WTC11 (cell line): ENCODE measurements around the gene NOM1. TPM values are rescaled to one million over a fixed set of nuclear protein-coding genes. Genes with fewer than 3 reads are reported as not detected.

ENCODE experiments used
- ATAC-seq: fragments of 200-7000 bp; cut with Tn5 transposase; 2 replicates; pipeline ENCODE4 v1.10.0; 2021; ENCODE audit warnings: mild to moderate bottlenecking, moderate library complexity
- CTCF ChIA-PET: fragments of 300-600 bp; sonication (Branson Sonifier 250); formaldehyde crosslinking; loops from one replicate; lab custom pipeline; 2021; ENCODE audit warnings: antibody characterized with exemption; lab: Charles Lee
- POLR2A ChIA-PET: fragments of 350-600 bp; sonication (Branson Sonifier 250); formaldehyde crosslinking; loops from one replicate; lab custom pipeline; 2021; ENCODE audit warnings: antibody characterized with exemption; lab: Charles Lee
- DNase-seq: peaks from one replicate; pipeline ENCODE4 v3.0.0; 2021; ENCODE audit warnings: low spot score
- H3K27ac Mint-ChIP-seq: 2 replicates; pipeline ENCODE4 v1.8.0; 2021; ENCODE audit warnings: mixed read lengths
- H3K27me3 Mint-ChIP-seq: 2 replicates; pipeline ENCODE4 v1.8.0; 2021; ENCODE audit warnings: low read depth, mild to moderate bottlenecking, moderate library complexity, mixed read lengths
- H3K36me3 Mint-ChIP-seq: 2 replicates; pipeline ENCODE4 v1.8.0; 2021; ENCODE audit warnings: mixed read lengths
- H3K4me1 Mint-ChIP-seq: 2 replicates; pipeline ENCODE4 v1.8.0; 2022; ENCODE audit warnings: mixed read lengths
- H3K4me3 Mint-ChIP-seq: 2 replicates; pipeline ENCODE4 v1.8.0; 2021; ENCODE audit warnings: mild to moderate bottlenecking, moderate library complexity, mixed read lengths
- H3K9me3 Mint-ChIP-seq: 2 replicates; pipeline ENCODE4 v1.8.0; 2021; ENCODE audit warnings: mixed read lengths
- ARID4B ChIP-seq: sonication (generic); formaldehyde crosslinking; IDR thresholded peaks from 2 replicates; pipeline ENCODE4 v1.8.0; 2023; ENCODE audit warnings: missing genetic modification reagents, mild to moderate bottlenecking, borderline replicate concordance
- ATF2 ChIP-seq: sonication (generic); formaldehyde crosslinking; IDR thresholded peaks from 2 replicates; pipeline ENCODE4 v1.8.1; 2022; ENCODE audit warnings: low read depth, missing genetic modification reagents, borderline replicate concordance
- EMX1 ChIP-seq: fragments of 250-450 bp; sonication (Bioruptor Pico); IDR thresholded peaks from 2 replicates; pipeline ENCODE4 v1.8.0; 2021; ENCODE audit warnings: mild to moderate bottlenecking
- ESRRA ChIP-seq: sonication (generic); formaldehyde crosslinking; IDR thresholded peaks from 2 replicates; pipeline ENCODE4 v1.8.1; 2022; ENCODE audit warnings: mild to moderate bottlenecking, missing genetic modification reagents, borderline replicate concordance
- ETV6 ChIP-seq: sonication (generic); formaldehyde crosslinking; IDR thresholded peaks from 2 replicates; pipeline ENCODE4 v1.8.1; 2022; ENCODE audit warnings: mild to moderate bottlenecking, missing genetic modification reagents
- FOXJ3 ChIP-seq: sonication (generic); formaldehyde crosslinking; IDR thresholded peaks from 2 replicates; pipeline ENCODE4 v1.9.0; 2021; ENCODE audit warnings: missing genetic modification reagents, mild to moderate bottlenecking, borderline replicate concordance
- FOXP1 ChIP-seq: sonication (generic); formaldehyde crosslinking; IDR thresholded peaks from 2 replicates; pipeline ENCODE4 v1.8.0; 2022; ENCODE audit warnings: missing genetic modification reagents, mild to moderate bottlenecking, moderate library complexity, borderline replicate concordance
- FOXP4 ChIP-seq: sonication (generic); formaldehyde crosslinking; IDR thresholded peaks from 2 replicates; pipeline ENCODE4 v1.8.0; 2022; ENCODE audit warnings: mild to moderate bottlenecking, missing genetic modification reagents
- GTF2I ChIP-seq: fragments of 250-450 bp; sonication (Bioruptor Pico); conservative IDR thresholded peaks from 2 replicates; pipeline ENCODE4 v1.4.0; 2021; ENCODE audit warnings: mild to moderate bottlenecking
- JUN ChIP-seq: sonication (generic); formaldehyde crosslinking; IDR thresholded peaks from 2 replicates; pipeline ENCODE4 v1.8.0; 2023; ENCODE audit warnings: mild to moderate bottlenecking, missing genetic modification reagents
- NFATC4 ChIP-seq: fragments of 250-450 bp; sonication (Bioruptor Pico); IDR thresholded peaks from 2 replicates; pipeline ENCODE4 v1.9.0; 2021; ENCODE audit warnings: mild to moderate bottlenecking
- SMAD4 ChIP-seq: sonication (generic); formaldehyde crosslinking; IDR thresholded peaks from 2 replicates; pipeline ENCODE4 v1.8.0; 2022; ENCODE audit warnings: mild to moderate bottlenecking, missing genetic modification reagents
- STAT6 ChIP-seq: sonication (generic); formaldehyde crosslinking; conservative IDR thresholded peaks from 2 replicates; pipeline ENCODE4 v1.8.1; 2023; ENCODE audit warnings: mild to moderate bottlenecking, low read depth, missing genetic modification reagents, moderate library complexity
- TEAD1 ChIP-seq: sonication (generic); formaldehyde crosslinking; IDR thresholded peaks from 2 replicates; pipeline ENCODE4 v1.8.0; 2022; ENCODE audit warnings: mild to moderate bottlenecking, missing genetic modification reagents
- TEAD4 ChIP-seq: sonication (generic); formaldehyde crosslinking; IDR thresholded peaks from 2 replicates; pipeline ENCODE4 v1.8.0; 2022; ENCODE audit warnings: mild to moderate bottlenecking, missing genetic modification reagents
- USF2 ChIP-seq: sonication (generic); formaldehyde crosslinking; IDR thresholded peaks from 2 replicates; pipeline ENCODE4 v1.8.1; 2023; ENCODE audit warnings: mild to moderate bottlenecking, missing genetic modification reagents, moderate library complexity
- ZBTB21 ChIP-seq: sonication (generic); formaldehyde crosslinking; IDR thresholded peaks from 2 replicates; pipeline ENCODE4 v1.8.1; 2023; ENCODE audit warnings: mild to moderate bottlenecking, missing genetic modification reagents, borderline replicate concordance
- ZBTB43 ChIP-seq: sonication (generic); formaldehyde crosslinking; IDR thresholded peaks from 2 replicates; pipeline ENCODE4 v1.8.1; 2023; ENCODE audit warnings: mild to moderate bottlenecking, missing genetic modification reagents
- ZNF263 ChIP-seq: sonication (generic); formaldehyde crosslinking; IDR thresholded peaks from 2 replicates; pipeline ENCODE4 v1.8.1; 2022; ENCODE audit warnings: low read depth, mild to moderate bottlenecking, moderate library complexity, missing genetic modification reagents
- total RNA-seq: library from RNA; stranded (reverse); gene quantifications from 3 replicates; pipeline ENCODE4 v1.2.3, GENCODE V29; 2021

NOM1 gene
- total RNA-seq, 1 experiment from 2014 or later, result 38.5 TPM

- DNase-seq (no peak), ATAC-seq (no peak)
- H3K4me1 Mint-ChIP-seq, result no peaks in the 10 kb centered on the region
- ChIA-PET CTCF (no interaction called here), POLR2A (no interaction called here)
- H3K27ac Mint-ChIP-seq, result no peak overlapping the region
- H3K4me3 Mint-ChIP-seq, result no peak overlapping the region
- peaks cover 78% of the 10 kb centered on the region for H3K36me3 Mint-ChIP-seq
- TF ChIP-seq ARID4B (CRISPR knock-in tag) (no peak), SMAD4 (no peak), ETV6 (CRISPR knock-in tag) (no peak), ZBTB21 (CRISPR knock-in tag) (no peak), FOXJ3 (CRISPR knock-in tag) (no peak), JUN (CRISPR knock-in tag) (no peak), ATF2 (CRISPR knock-in tag) (no peak), FOXP4 (CRISPR knock-in tag) (no peak), NFATC4 (CRISPR knock-in tag) (no peak), TEAD1 (CRISPR knock-in tag) (no peak), TEAD4 (CRISPR knock-in tag) (no peak), ZNF263 (no peak), USF2 (CRISPR knock-in tag) (no peak), ZBTB43 (no peak), FOXP1 (CRISPR knock-in tag) (no peak), ESRRA (no peak), GTF2I (CRISPR knock-in tag) (no peak), STAT6 (no peak), EMX1 (CRISPR knock-in tag) (no peak)
- TF ChIP-seq, all 79 proteins: peak for 0
- Mint-ChIP-seq H3K9me3 (no peaks in the 10 kb centered on the region), H3K27me3 (no peaks in the 10 kb centered on the region)
Measured at GRCh38 chr7:156963472-156963871, 14.0 kb downstream of the NOM1 start.
